Caco-2 (cell line): Measurements from ENCODE around the gene ZNF546. TPM values are rescaled to one million over a fixed set of nuclear protein-coding genes. Genes with fewer than 3 reads are reported as not detected.

Source experiments
- BruUV-seq: library from RNA; stranded (reverse); fragments of 400-500 nt; replicated peaks from 2 replicates; lab custom pipeline; 2021; lab: Mats Ljungman, UMichigan
- CTCF ChIA-PET: fragments of 300-600 bp; sonication (Branson Sonifier 250); formaldehyde crosslinking; loops from one replicate; lab custom pipeline; 2022; ENCODE audit warnings: antibody characterized with exemption; lab: Charles Lee
- POLR2A ChIA-PET: fragments of 300-600 bp; sonication (Branson Sonifier 250); formaldehyde crosslinking; loops from one replicate; lab custom pipeline; 2022; ENCODE audit warnings: antibody characterized with exemption; lab: Charles Lee
- DNase-seq, 2 experiments: peaks; one replicate each; pipeline versions ENCODE4 v3.0.0 to v3.0.0-alpha.2; 2020 to 2022
- H3K27me3 ChIP-seq: replicated peaks from 2 replicates; pipeline ENCODE4 v1.6.0; 2011; ENCODE audit warnings: low read length; ENCODE audit not compliant: control insufficient read depth, insufficient read depth
- H3K36me3 ChIP-seq: 2 replicates; pipeline ENCODE4 v1.5.1; 2011; ENCODE audit warnings: low read length; ENCODE audit not compliant: control insufficient read depth, insufficient read depth
- H3K4me1 ChIP-seq: fragments of 250-450 bp; sonication (Bioruptor Pico); 2 replicates; pipeline ENCODE4 v1.5.1; 2020; ENCODE audit warnings: mild to moderate bottlenecking
- H3K4me3 ChIP-seq: 2 replicates; pipeline ENCODE4 v1.5.1; 2011; ENCODE audit warnings: low read depth, mild to moderate bottlenecking, control low read depth, low read length
- H3K9me3 ChIP-seq: fragments of 250-450 bp; sonication (Bioruptor Pico); 2 replicates; pipeline ENCODE4 v1.5.1; 2020; ENCODE audit warnings: mild to moderate bottlenecking, moderate library complexity
- H3K27ac Mint-ChIP-seq: one replicate; pipeline ENCODE4 v1.8.0; 2022; ENCODE audit warnings: mixed read lengths; ENCODE audit not compliant: unreplicated experiment
- H3K27me3 Mint-ChIP-seq: one replicate; pipeline ENCODE4 v1.8.0; 2022; ENCODE audit warnings: mixed read lengths; ENCODE audit not compliant: insufficient read depth, unreplicated experiment
- H3K36me3 Mint-ChIP-seq: one replicate; pipeline ENCODE4 v1.8.0; 2022; ENCODE audit warnings: mild to moderate bottlenecking, mixed read lengths; ENCODE audit not compliant: insufficient read depth, unreplicated experiment
- H3K4me1 Mint-ChIP-seq: one replicate; pipeline ENCODE4 v1.8.0; 2022; ENCODE audit warnings: low read depth, mixed read lengths; ENCODE audit not compliant: unreplicated experiment
- H3K4me3 Mint-ChIP-seq: one replicate; pipeline ENCODE4 v1.8.0; 2022; ENCODE audit warnings: mild to moderate bottlenecking, moderate library complexity, mixed read lengths; ENCODE audit not compliant: unreplicated experiment
- H3K9me3 Mint-ChIP-seq: one replicate; pipeline ENCODE4 v1.8.0; 2022; ENCODE audit warnings: mixed read lengths; ENCODE audit not compliant: unreplicated experiment
- intact Hi-C: fragments of 100-400 bp; cut with micrococcal nuclease; formaldehyde crosslinking; loops from one replicate; pipeline ENCODE4 v1.10.0; 2022; ENCODE audit not compliant: unreplicated experiment
- total RNA-seq: library from RNA; stranded (reverse); gene quantifications from 2 replicates; pipeline ENCODE4 v1.2.3, GENCODE V29; 2022
- TF ChIP-seq, protein P1 (sequence below), 2 experiments: fragments of 200-600 bp in 1 of 2; IDR thresholded peaks; 1 replicate in 1 of 2; 2 replicates in 1 of 2; pipeline versions ENCODE4 v1.5.1 to v1.8.0; 2011 to 2022; ENCODE audit warnings: antibody characterized with exemption in 1 of 2, control low read depth in 1 of 2, inconsistent platforms in 1 of 2, low read depth in 1 of 2, low read length in 1 of 2, mild to moderate bottlenecking in 1 of 2, moderate library complexity in 1 of 2; ENCODE audit not compliant: insufficient read depth in 1 of 2, severe bottlenecking in 1 of 2, unreplicated experiment in 1 of 2

The ZNF546 gene
- total RNA-seq, 1 experiment from 2014 or later = 0.98 TPM

GRCh38 chr19:39986643-39987042, 10.2 kb upstream of the ZNF546 start:
- Histone ChIP-seq H3K9me3 (peaks cover 28% of the 10 kb centered on the region), H3K4me3 (no peak overlapping the region), H3K36me3 (no peaks in the 10 kb centered on the region), H3K27me3 (no peaks in the 10 kb centered on the region), H3K4me1 (no peaks in the 10 kb centered on the region)
- Mint-ChIP-seq H3K4me3 (no peak overlapping the region), H3K27me3 (no peaks in the 10 kb centered on the region), H3K27ac (no peak overlapping the region), H3K4me1 (no peaks in the 10 kb centered on the region), H3K9me3 (peaks cover 29% of the 10 kb centered on the region), H3K36me3 (peaks cover 42% of the 10 kb centered on the region)
- no TSS peak for BruUV-seq
- TF ChIP-seq, protein P1, sequence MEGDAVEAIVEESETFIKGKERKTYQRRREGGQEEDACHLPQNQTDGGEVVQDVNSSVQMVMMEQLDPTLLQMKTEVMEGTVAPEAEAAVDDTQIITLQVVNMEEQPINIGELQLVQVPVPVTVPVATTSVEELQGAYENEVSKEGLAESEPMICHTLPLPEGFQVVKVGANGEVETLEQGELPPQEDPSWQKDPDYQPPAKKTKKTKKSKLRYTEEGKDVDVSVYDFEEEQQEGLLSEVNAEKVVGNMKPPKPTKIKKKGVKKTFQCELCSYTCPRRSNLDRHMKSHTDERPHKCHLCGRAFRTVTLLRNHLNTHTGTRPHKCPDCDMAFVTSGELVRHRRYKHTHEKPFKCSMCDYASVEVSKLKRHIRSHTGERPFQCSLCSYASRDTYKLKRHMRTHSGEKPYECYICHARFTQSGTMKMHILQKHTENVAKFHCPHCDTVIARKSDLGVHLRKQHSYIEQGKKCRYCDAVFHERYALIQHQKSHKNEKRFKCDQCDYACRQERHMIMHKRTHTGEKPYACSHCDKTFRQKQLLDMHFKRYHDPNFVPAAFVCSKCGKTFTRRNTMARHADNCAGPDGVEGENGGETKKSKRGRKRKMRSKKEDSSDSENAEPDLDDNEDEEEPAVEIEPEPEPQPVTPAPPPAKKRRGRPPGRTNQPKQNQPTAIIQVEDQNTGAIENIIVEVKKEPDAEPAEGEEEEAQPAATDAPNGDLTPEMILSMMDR (IDR thresholded peaks at IDR 0.05; ENCODE audit: insufficient read depth in 1 of 2, low read depth in 1 of 2, low read length in 1 of 2, severe bottlenecking in 1 of 2, unreplicated experiment in 1 of 2) = no peak
- no peak for DNase-seq
- POLR2A ChIA-PET = no interaction called here
- CTCF ChIA-PET = no interaction called here
- intact Hi-C loops = no loop called here

DNA sequence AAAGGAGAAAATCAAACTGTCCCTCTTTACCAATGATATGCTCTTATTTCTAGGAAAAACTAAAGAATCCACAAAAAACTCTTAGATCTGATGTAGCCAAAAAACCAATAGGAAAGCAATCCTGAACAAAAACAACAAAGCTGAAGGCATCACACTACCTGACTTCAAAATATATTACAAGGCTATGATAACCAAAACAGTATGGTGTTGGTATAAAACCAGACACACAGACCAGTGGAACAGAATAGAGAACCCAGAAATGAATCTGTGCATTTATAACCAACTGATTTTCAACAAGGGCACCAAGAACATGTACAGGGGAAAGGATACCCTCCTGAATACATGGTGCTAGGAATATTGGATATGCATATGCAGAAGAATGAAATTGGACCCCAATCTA, 9.7 kb upstream of the ZNF546 start:
- peaks cover 28% of the 10 kb centered on the region for H3K9me3 ChIP-seq
- Mint-ChIP-seq H3K4me3 (no peak overlapping the region), H3K27me3 (no peaks in the 10 kb centered on the region), H3K27ac (no peak overlapping the region), H3K4me1 (no peaks in the 10 kb centered on the region), H3K36me3 (peaks cover 36% of the 10 kb centered on the region), H3K9me3 (peaks cover 29% of the 10 kb centered on the region)
- BruUV-seq = no TSS peak
- intact Hi-C loops = no loop called here
- DNase-seq = no peak
- H3K4me1 ChIP-seq = no peaks in the 10 kb centered on the region
- CTCF ChIA-PET = no interaction called here
- no peaks in the 10 kb centered on the region for H3K27me3 ChIP-seq
- POLR2A ChIA-PET = no interaction called here
- TF ChIP-seq, protein P1 (IDR thresholded peaks at IDR 0.05; ENCODE audit: insufficient read depth in 1 of 2, low read depth in 1 of 2, low read length in 1 of 2, severe bottlenecking in 1 of 2, unreplicated experiment in 1 of 2) = no peak
- H3K4me3 ChIP-seq = no peak overlapping the region
- no peaks in the 10 kb centered on the region for H3K36me3 ChIP-seq

DNA sequence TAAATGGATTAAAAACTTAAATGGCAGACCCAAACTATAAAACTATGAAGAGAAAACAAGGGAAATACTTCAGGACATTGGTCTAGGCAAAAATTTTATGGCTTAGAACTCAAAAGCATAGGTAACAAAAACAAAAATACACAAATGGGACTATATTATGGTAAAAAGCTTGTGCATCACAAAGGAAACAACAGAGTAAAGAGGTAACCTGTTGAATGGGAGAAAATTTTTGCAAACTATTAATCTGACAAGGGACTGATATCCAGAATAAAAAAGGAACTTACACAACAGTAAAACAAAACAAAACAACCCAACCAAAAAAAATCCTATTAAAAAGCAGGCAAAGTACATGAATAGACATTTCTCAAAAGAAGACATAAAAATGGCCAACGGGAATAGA, 9.3 kb upstream of the ZNF546 start:
- no peak overlapping the region for H3K27ac Mint-ChIP-seq
- ChIA-PET CTCF (no interaction called here), POLR2A (no interaction called here)
- TF ChIP-seq, protein P1 (IDR thresholded peaks at IDR 0.05; ENCODE audit: insufficient read depth in 1 of 2, low read depth in 1 of 2, low read length in 1 of 2, severe bottlenecking in 1 of 2, unreplicated experiment in 1 of 2) = no peak
- intact Hi-C loops = no loop called here
- Histone ChIP-seq H3K9me3 (peaks cover 28% of the 10 kb centered on the region), H3K4me1 (no peaks in the 10 kb centered on the region), H3K4me3 (no peak overlapping the region), H3K36me3 (no peaks in the 10 kb centered on the region), H3K27me3 (no peaks in the 10 kb centered on the region)
- no peak overlapping the region for H3K4me3 Mint-ChIP-seq
- peaks cover 30% of the 10 kb centered on the region for H3K9me3 Mint-ChIP-seq
- no peak for DNase-seq
- peaks cover 32% of the 10 kb centered on the region for H3K36me3 Mint-ChIP-seq
- no peaks in the 10 kb centered on the region for H3K4me1 Mint-ChIP-seq
- no peaks in the 10 kb centered on the region for H3K27me3 Mint-ChIP-seq
- BruUV-seq = no TSS peak
